DOHH2 (cell line): Measurements from ENCODE around the gene PLET1.

Experiments used
- H3F3A ChIP-seq: fragments of 200-600 bp; sonication (generic), shearing (Covaris generic); 2 replicates; pipeline ENCODE4 v1.6.0; 2016; ENCODE audit warnings: antibody characterized with exemption, mild to moderate bottlenecking; ENCODE audit not compliant: control insufficient read depth, insufficient read depth
- H3K27ac ChIP-seq: fragments of 200-600 bp; sonication (generic); 2 replicates; pipeline ENCODE4 v1.5.1; 2014; ENCODE audit warnings: low read depth, mild to moderate bottlenecking, low read length, moderate library complexity
- H3K27me3 ChIP-seq: fragments of 200-600 bp; sonication (generic); 2 replicates; pipeline ENCODE4 v1.6.1; 2014; ENCODE audit warnings: mild to moderate bottlenecking, low read length, mixed read lengths; ENCODE audit not compliant: control insufficient read depth
- H3K36me3 ChIP-seq: fragments of 200-600 bp; sonication (generic); 2 replicates; pipeline ENCODE4 v1.6.1; 2014; ENCODE audit warnings: mild to moderate bottlenecking, low read length, moderate library complexity, mixed read lengths; ENCODE audit not compliant: control insufficient read depth
- H3K4me1 ChIP-seq: fragments of 200-600 bp; sonication (generic); 2 replicates; pipeline ENCODE4 v1.6.1; 2014; ENCODE audit warnings: mild to moderate bottlenecking, low read length, mixed read lengths; ENCODE audit not compliant: control insufficient read depth
- H3K4me2 ChIP-seq: fragments of 200-600 bp; sonication (generic); 2 replicates; pipeline ENCODE4 v1.6.0; 2014; ENCODE audit warnings: mild to moderate bottlenecking, low read length, moderate library complexity
- H3K4me3 ChIP-seq: fragments of 200-600 bp; sonication (generic); 2 replicates; pipeline ENCODE4 v1.5.1; 2014; ENCODE audit warnings: mild to moderate bottlenecking, low read length, mixed read lengths
- H3K79me2 ChIP-seq: fragments of 200-600 bp; sonication (generic); 2 replicates; pipeline ENCODE4 v1.6.1; 2014; ENCODE audit warnings: mild to moderate bottlenecking, low read length, mixed read lengths; ENCODE audit not compliant: control insufficient read depth
- H3K9me2 ChIP-seq: fragments of 200-600 bp; sonication (generic); replicated peaks from 2 replicates; pipeline ENCODE4 v1.6.1; 2014; ENCODE audit warnings: mild to moderate bottlenecking, low read length, mixed read lengths; ENCODE audit not compliant: control insufficient read depth
- H3K9me3 ChIP-seq: fragments of 200-600 bp; sonication (generic); 2 replicates; pipeline ENCODE4 v1.6.1; 2014; ENCODE audit warnings: antibody characterized with exemption, low read length, mixed read lengths; ENCODE audit not compliant: control insufficient read depth, insufficient read depth
- H4K20me1 ChIP-seq: fragments of 200-600 bp; sonication (generic); 2 replicates; pipeline ENCODE4 v1.6.0; 2014; ENCODE audit warnings: low read depth, mild to moderate bottlenecking, antibody characterized with exemption, low read length, moderate library complexity; ENCODE audit not compliant: control insufficient read depth, insufficient read depth
- CTCF ChIP-seq: fragments of 200-600 bp; sonication (generic); IDR thresholded peaks from one replicate; pipeline ENCODE4 v1.5.1; 2014; ENCODE audit warnings: antibody characterized with exemption, mild to moderate bottlenecking, low read depth, low read length; ENCODE audit not compliant: poor library complexity, severe bottlenecking
- EZH2phosphoT487 ChIP-seq: fragments of 200-600 bp; sonication (generic); IDR thresholded peaks from 2 replicates; pipeline ENCODE4 v1.6.1; 2017; ENCODE audit warnings: borderline replicate concordance, mild to moderate bottlenecking, antibody characterized with exemption, low read length, moderate library complexity, mixed read lengths

The PLET1 gene

GRCh38 chr11:112226831-112227401, 33.7 kb downstream of the PLET1 start:
- Histone ChIP-seq H3K4me3 (peak overlapping the region; percentile 99), H3K27ac (peak overlapping the region; percentile 63), H3K27me3 (no peaks in the 10 kb centered on the region), H3K9me3 (no peaks in the 10 kb centered on the region), H3K4me1 (peaks cover 14% of the 10 kb centered on the region), H3K36me3 (peaks cover 34% of the 10 kb centered on the region), H3F3A (no peaks in the 10 kb centered on the region), H3K4me2 (peak overlapping the region; percentile 90), H3K9me2 (no peaks in the 10 kb centered on the region), H4K20me1 (no peaks in the 10 kb centered on the region), H3K79me2 (peaks cover 21% of the 10 kb centered on the region)
- TF ChIP-seq EZH2phosphoT487, result no peak
- TF ChIP-seq CTCF, result no peak

GRCh38 chr11:112226062-112226830, 34.4 kb downstream of the PLET1 start, which contains the start of gene PTS:
TSS of gene PTS (plus strand) at chr11:112226428. CDS start at chr11:112226444, 16 bp downstream.
- H3K9me2 ChIP-seq, result no peaks in the 10 kb centered on the region
- H3K36me3 ChIP-seq, result peaks cover 32% of the 10 kb centered on the region
- H3K27ac ChIP-seq, result peak within 1 kb of the TSS; percentile 63
- no peaks in the 10 kb centered on the region for H3F3A ChIP-seq
- TF ChIP-seq CTCF (no peak), EZH2phosphoT487 (no peak)
- H3K4me1 ChIP-seq, result peaks cover 14% of the 10 kb centered on the region
- no peaks in the 10 kb centered on the region for H3K27me3 ChIP-seq
- H3K9me3 ChIP-seq, result no peaks in the 10 kb centered on the region
- H3K79me2 ChIP-seq, result peaks cover 21% of the 10 kb centered on the region
- H4K20me1 ChIP-seq, result no peaks in the 10 kb centered on the region
- H3K4me2 ChIP-seq, result peak within 1 kb of the TSS; percentile 90
- H3K4me3 ChIP-seq, result peak within 1 kb of the TSS; percentile 99

GRCh38 chr11:112225753-112226061, 35.0 kb downstream of the PLET1 start:
- TF ChIP-seq CTCF (no peak), EZH2phosphoT487 (no peak)
- Histone ChIP-seq H3K9me2 (no peaks in the 10 kb centered on the region), H3F3A (no peaks in the 10 kb centered on the region), H3K27me3 (no peaks in the 10 kb centered on the region), H3K27ac (peak overlapping the region; percentile 63), H3K79me2 (peaks cover 21% of the 10 kb centered on the region), H4K20me1 (no peaks in the 10 kb centered on the region), H3K4me1 (peaks cover 14% of the 10 kb centered on the region), H3K4me3 (peak overlapping the region; percentile 99), H3K9me3 (no peaks in the 10 kb centered on the region), H3K4me2 (peak overlapping the region; percentile 90), H3K36me3 (peaks cover 27% of the 10 kb centered on the region)
